HepG2 (cell line): ENCODE data around the gene TNFRSF6B. TPM values are rescaled to one million over a fixed set of nuclear protein-coding genes. Genes with fewer than 3 reads are reported as not detected.
A peak's percentile ranks its signal among the peaks of the same experiment; 100 is the strongest.

Source experiments
- ATAC-seq: fragments of 200-7000 bp; cut with Tn5 transposase; 3 replicates; pipeline ENCODE4 v1.9.1; 2020; ENCODE audit warnings: mild to moderate bottlenecking, moderate library complexity
- BruUV-seq: library from RNA; stranded (reverse); fragments of 400-500 nt; replicated peaks from 2 replicates; lab custom pipeline; 2021; lab: Mats Ljungman, UMichigan
- CTCF ChIA-PET: fragments of 300-600 bp; formaldehyde crosslinking; extraction: SDS; loops from one replicate; lab custom pipeline; 2021; ENCODE audit warnings: low total read pairs, inconsistent platforms, low intra/inter-chr PET ratio; lab: Yijun Ruan, JAX
- POLR2A ChIA-PET: fragments of 350-600 bp; sonication (Branson Sonifier 250); formaldehyde crosslinking; loops from one replicate; lab custom pipeline; 2020; ENCODE audit warnings: antibody characterized with exemption, inconsistent platforms; lab: Yijun Ruan, JAX
- DNase-seq: peaks from one replicate; pipeline ENCODE4 v3.0.0-alpha.2; 2015; ENCODE audit warnings: low spot score
- FAIRE-seq: peaks from 3 replicates; lab custom pipeline; 2011; peaks lifted over from hg19 to GRCh38; lab: Jason Lieb, UNC
- H2AFZ ChIP-seq: one replicate; pipeline ENCODE4 v1.6.1; 2011; ENCODE audit warnings: low read length, inconsistent platforms
- H3K27ac ChIP-seq: fragments of 300-600 bp; 3 replicates; pipeline ENCODE4 v1.8.0; 2011; ENCODE audit warnings: mixed run types, mild to moderate bottlenecking, mixed read lengths, low read length, inconsistent platforms; ENCODE audit not compliant: insufficient read depth; ENCODE audit errors: extremely low read length
- H3K27me3 ChIP-seq, 2 experiments: fragments of 200-600 bp in 1 of 2; 2 replicates in 1 of 2; 3 replicates in 1 of 2; pipeline versions ENCODE4 v1.6.0 to v1.8.0; 2011; ENCODE audit warnings: low read length in 2 of 2, mild to moderate bottlenecking in 2 of 2, moderate library complexity in 2 of 2, inconsistent platforms in 1 of 2; ENCODE audit not compliant: insufficient read depth in 2 of 2, control insufficient read depth in 1 of 2
- H3K36me3 ChIP-seq, 2 experiments: fragments of 200-600 bp in 1 of 2; replicated peaks in 1 of 2; 2 replicates in 1 of 2; 3 replicates in 1 of 2; pipeline versions ENCODE4 v1.5.1 to v1.8.0; 2011; ENCODE audit warnings: low read length in 2 of 2, inconsistent platforms in 1 of 2; ENCODE audit not compliant: insufficient read depth in 2 of 2, control insufficient read depth in 1 of 2
- H3K4me1 ChIP-seq: 2 replicates; pipeline ENCODE4 v1.5.1; 2012; ENCODE audit warnings: low read length, inconsistent platforms; ENCODE audit not compliant: insufficient read depth
- H3K4me2 ChIP-seq: 2 replicates; pipeline ENCODE4 v1.6.0; 2011; ENCODE audit warnings: low read depth, low read length, inconsistent platforms
- H3K4me3 ChIP-seq, 3 experiments: fragments of 200-600 bp in 1 of 3; sonication (generic), shearing (Covaris generic) in 1 of 3; replicated peaks in 1 of 3; 2 replicates each; pipeline ENCODE4 v1.5.1; 2011 to 2016; ENCODE audit warnings: low read length in 3 of 3, inconsistent platforms in 2 of 3, low read depth in 2 of 3, mild to moderate bottlenecking in 2 of 3, control low read depth in 1 of 3, mixed read lengths in 1 of 3; ENCODE audit not compliant: insufficient read depth in 1 of 3
- H3K79me2 ChIP-seq: one replicate; pipeline ENCODE4 v1.6.1; 2011; ENCODE audit warnings: low read length, inconsistent platforms; ENCODE audit not compliant: insufficient read depth
- H3K9ac ChIP-seq: 2 replicates; pipeline ENCODE4 v1.6.0; 2011; ENCODE audit warnings: mild to moderate bottlenecking, low read depth, low read length, inconsistent platforms; ENCODE audit not compliant: insufficient read depth
- H3K9me3 ChIP-seq: 2 replicates; pipeline ENCODE4 v1.5.1; 2012; ENCODE audit warnings: mild to moderate bottlenecking, low read length
- H4K20me1 ChIP-seq: 2 replicates; pipeline ENCODE4 v1.6.0; 2011; ENCODE audit warnings: inconsistent platforms, mild to moderate bottlenecking, low read length, moderate library complexity; ENCODE audit not compliant: insufficient read depth
- ARID2 ChIP-seq: sonication (generic); formaldehyde crosslinking; IDR thresholded peaks from 2 replicates; pipeline ENCODE4 v1.8.1; 2022; ENCODE audit warnings: mild to moderate bottlenecking, missing genetic modification reagents, borderline replicate concordance
- EEA1 ChIP-seq: sonication (generic); formaldehyde crosslinking; IDR thresholded peaks from 2 replicates; pipeline ENCODE4 v1.5.1; 2020; ENCODE audit warnings: mild to moderate bottlenecking, missing genetic modification reagents, borderline replicate concordance
- FIP1L1 ChIP-seq: fragments of 200-400 bp; formaldehyde crosslinking; IDR thresholded peaks from 2 replicates; pipeline ENCODE4 v1.6.1; 2018; ENCODE audit warnings: low read depth, mild to moderate bottlenecking, low read length, moderate library complexity, borderline replicate concordance; ENCODE audit not compliant: insufficient read depth
- FOXO1 ChIP-seq: sonication (generic); formaldehyde crosslinking; IDR thresholded peaks from 2 replicates; pipeline ENCODE4 v1.4.0; 2020; ENCODE audit warnings: missing genetic modification reagents
- PRPF4 ChIP-seq: fragments of 200-400 bp; formaldehyde crosslinking; IDR thresholded peaks from 2 replicates; pipeline ENCODE4 v1.6.1; 2016; ENCODE audit warnings: low read length, low read depth; ENCODE audit not compliant: poor library complexity, severe bottlenecking
- RBFOX2 ChIP-seq: fragments of 200-400 bp; formaldehyde crosslinking; IDR thresholded peaks from 2 replicates; pipeline ENCODE4 v1.6.1; 2017; ENCODE audit warnings: low read depth, mild to moderate bottlenecking, low read length
- SMYD3 ChIP-seq: sonication (generic); formaldehyde crosslinking; IDR thresholded peaks from 2 replicates; pipeline ENCODE4 v1.8.1; 2023; ENCODE audit warnings: mild to moderate bottlenecking, missing genetic modification reagents
- ZNF512B ChIP-seq: sonication (generic); formaldehyde crosslinking; IDR thresholded peaks from 2 replicates; pipeline ENCODE4 v1.5.1; 2020; ENCODE audit warnings: missing genetic modification reagents, mild to moderate bottlenecking, borderline replicate concordance
- ZNF687 ChIP-seq: sonication (generic); formaldehyde crosslinking; IDR thresholded peaks from 2 replicates; pipeline ENCODE4 v1.5.1; 2020; ENCODE audit warnings: mild to moderate bottlenecking, missing genetic modification reagents, moderate library complexity
- ZNF772 ChIP-seq: sonication (generic); formaldehyde crosslinking; IDR thresholded peaks from 2 replicates; pipeline ENCODE4 v1.5.0; 2020; ENCODE audit warnings: mild to moderate bottlenecking, missing genetic modification reagents
- WGBS: methylation state at CpG from one replicate; pipeline ENCODE4 v1.1.6; 2017; ENCODE audit warnings: low lambda C conversion rate; 5-methylcytosine and 5-hydroxymethylcytosine counted together
- in situ Hi-C: cut with HindIII; loops from 2 replicates; pipeline ENCODE4 v1.10.0; 2017; ENCODE audit warnings: low pct_unique_long_range_greater_than_20kb; ENCODE audit not compliant: extremely low pct_ligation_motif_present
- intact Hi-C: fragments of 100-400 bp; cut with micrococcal nuclease; formaldehyde crosslinking; loops from one replicate; pipeline ENCODE4 v1.10.0; 2022; ENCODE audit not compliant: unreplicated experiment
- polyA plus RNA-seq, 8 experiments: library from polyadenylated mRNA; depleted of rRNA in 3 of 8; stranded (reverse) in 7 of 8; unstranded in 1 of 8; fragments of >200 nt; fragmentation: Illumina TruSeq in 4 of 8; extraction: Trizol in 4 of 8; gene quantifications; 2 replicates each; pipeline versions ENCODE4 v1.2.1 to v1.2.3, GENCODE V29; 2011 to 2016; ENCODE audit warnings: low read depth in 4 of 8, missing spikeins in 1 of 8, mixed read lengths in 1 of 8; ENCODE audit not compliant: insufficient read depth in 1 of 8
- total RNA-seq, 5 experiments: library from RNA; depleted of rRNA; stranded (reverse); fragments of >200 nt; fragmentation: Illumina TruSeq; extraction: Trizol; gene quantifications; 2 replicates each; pipeline ENCODE4 v1.2.3, GENCODE V29; 2016; ENCODE audit warnings: low read depth in 1 of 5
- TF ChIP-seq, protein P1 (sequence below): sonication (generic); formaldehyde crosslinking; IDR thresholded peaks from 2 replicates; pipeline ENCODE4 v1.5.0; 2020; ENCODE audit warnings: missing genetic modification reagents

TNFRSF6B gene
- total and polyA plus RNA-seq, 2 of the 13 experiments (the other 11 are each of a cell fraction or from before 2014, with no cell fraction given) = 0.24 TPM; not detected in 1

DNA sequence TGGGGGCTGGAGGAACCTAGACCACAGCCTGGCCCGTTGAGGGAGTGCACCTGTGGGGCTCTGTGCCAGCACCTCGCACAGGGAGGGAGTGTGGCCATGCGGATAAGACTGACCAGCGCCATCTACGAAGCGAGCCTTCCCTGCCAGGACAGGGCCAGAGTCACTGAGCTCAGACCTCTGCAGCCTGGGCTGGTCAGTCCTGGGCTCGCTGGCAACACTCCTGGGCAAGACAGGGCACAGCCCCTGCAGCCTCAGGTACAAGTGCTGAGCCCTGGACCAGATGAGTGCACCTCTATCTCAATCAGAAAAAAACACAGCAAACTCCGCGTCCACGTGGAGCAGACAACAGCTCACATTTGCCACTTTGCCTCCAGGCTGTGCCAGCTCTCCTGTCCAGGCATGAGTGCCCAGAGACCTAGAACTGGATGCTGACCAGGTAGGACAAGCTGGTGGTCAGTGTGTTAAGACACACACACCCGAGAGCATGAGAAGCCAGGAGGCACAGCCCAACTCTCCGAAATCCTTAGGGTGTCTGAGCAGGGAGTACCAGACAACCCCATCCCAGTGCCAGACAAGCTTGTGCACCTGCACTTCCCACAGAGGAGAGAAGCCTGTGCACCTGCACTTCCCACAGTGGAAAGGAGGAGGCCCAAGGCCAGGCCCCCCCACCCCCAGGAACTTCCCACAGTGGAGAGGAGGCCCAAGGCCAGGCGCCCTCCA, 6.5 kb downstream of the TNFRSF6B start (continued):
- TF ChIP-seq EEA1 (CRISPR knock-in tag) (0 out of 2 replicates have a peak, but pooled peaks have one; percentile 66), ZNF687 (CRISPR knock-in tag) (no peak; the same call in 1 of the 2 replicates), ZNF772 (CRISPR knock-in tag) (no peak), FOXO1 (CRISPR knock-in tag) (0 out of 2 replicates have a peak, but pooled peaks have one; percentile 4), SMYD3 (CRISPR knock-in tag) (no peak)
- TF ChIP-seq, all 625 proteins: peak for 23

GRCh38 chr20:63703471-63703975, 7.1 kb downstream of the TNFRSF6B start:
- no peak overlapping the region for H3K9ac ChIP-seq
- POLR2A ChIA-PET = interaction anchor here (1.5 to 12.4 kb wide), 3 partner anchors 33 to 161 kb away, joined by 5 to 190 read pairs (median 5); partner anchors contain the start of genes LIME1, SLC2A4RG and TPD52L2
- TF ChIP-seq RBFOX2 = peak; percentile 90
- TF ChIP-seq, protein P1, sequence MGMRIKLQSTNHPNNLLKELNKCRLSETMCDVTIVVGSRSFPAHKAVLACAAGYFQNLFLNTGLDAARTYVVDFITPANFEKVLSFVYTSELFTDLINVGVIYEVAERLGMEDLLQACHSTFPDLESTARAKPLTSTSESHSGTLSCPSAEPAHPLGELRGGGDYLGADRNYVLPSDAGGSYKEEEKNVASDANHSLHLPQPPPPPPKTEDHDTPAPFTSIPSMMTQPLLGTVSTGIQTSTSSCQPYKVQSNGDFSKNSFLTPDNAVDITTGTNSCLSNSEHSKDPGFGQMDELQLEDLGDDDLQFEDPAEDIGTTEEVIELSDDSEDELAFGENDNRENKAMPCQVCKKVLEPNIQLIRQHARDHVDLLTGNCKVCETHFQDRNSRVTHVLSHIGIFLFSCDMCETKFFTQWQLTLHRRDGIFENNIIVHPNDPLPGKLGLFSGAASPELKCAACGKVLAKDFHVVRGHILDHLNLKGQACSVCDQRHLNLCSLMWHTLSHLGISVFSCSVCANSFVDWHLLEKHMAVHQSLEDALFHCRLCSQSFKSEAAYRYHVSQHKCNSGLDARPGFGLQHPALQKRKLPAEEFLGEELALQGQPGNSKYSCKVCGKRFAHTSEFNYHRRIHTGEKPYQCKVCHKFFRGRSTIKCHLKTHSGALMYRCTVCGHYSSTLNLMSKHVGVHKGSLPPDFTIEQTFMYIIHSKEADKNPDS (CRISPR knock-in tag) = 0 out of 2 replicates have a peak, but pooled peaks have one; percentile 35
- TF ChIP-seq FIP1L1 = no peak
- TF ChIP-seq ZNF512B (CRISPR knock-in tag) = 0 out of 2 replicates have a peak, but pooled peaks have one; percentile 20
- TF ChIP-seq PRPF4 = no peak
- TF ChIP-seq ARID2 = 0 out of 2 replicates have a peak, but pooled peaks have one; percentile 44

More at GRCh38 chr20:63703471-63703975, 7.1 kb downstream of the TNFRSF6B start:
- 95% methylated on average over 12 of the region's 15 CpGs for WGBS
- Histone ChIP-seq H3K79me2 (peaks cover 26% of the 10 kb centered on the region), H3K4me1 (peaks cover 11% of the 10 kb centered on the region), H3K4me2 (no peak overlapping the region), H2AFZ (no peak overlapping the region), H3K9me3 (no peaks in the 10 kb centered on the region), H3K4me3 (no peak overlapping the region), H3K27me3 (no peaks in the 10 kb centered on the region; a peak in 1 of 5 replicates), H4K20me1 (peaks cover 10% of the 10 kb centered on the region; the same call in 1 of the 2 replicates), H3K36me3 (peaks cover 17 to 32% of the 10 kb centered on the region in 2 experiments), H3K27ac (no peak overlapping the region)
- no TSS peak for BruUV-seq
- DNase-seq (no peak), FAIRE-seq (no peak), ATAC-seq (no peak)
- intact Hi-C loops = no loop called here
- CTCF ChIA-PET = no interaction called here
- in situ Hi-C loops = loop anchor here (10.0 kb wide), 1 partner anchor 81 kb away; no protein-coding TSS in a partner anchor
